Activated CD8-positive, alpha-beta T cell treated with anti-CD3 and anti-CD28 coated beads for 36 hours (primary cell): ENCODE results near the gene LDHB. TPM values are rescaled to one million over a fixed set of nuclear protein-coding genes. Genes with fewer than 3 reads are reported as not detected.
"Not testable (repeated sequence)": the region's sequence is repeated elsewhere in the genome, so short reads cannot be mapped to it uniquely, and the experiment has no call there.

Experiments used
- ATAC-seq: fragments of 200-7000 bp; cut with Tn5 transposase; one replicate; pipeline ENCODE4 v1.10.0; 2021; ENCODE audit warnings: mild to moderate bottlenecking, moderate library complexity
- CTCF ChIA-PET: fragments of 350-600 bp; sonication (Branson Sonifier 250); formaldehyde crosslinking; loops from one replicate; lab custom pipeline; 2021; ENCODE audit warnings: antibody characterized with exemption; lab: Charles Lee
- POLR2A ChIA-PET: fragments of 350-600 bp; sonication (Branson Sonifier 250); formaldehyde crosslinking; loops from one replicate; lab custom pipeline; 2021; ENCODE audit warnings: antibody characterized with exemption; lab: Charles Lee
- DNase-seq: peaks from one replicate; pipeline ENCODE4 v3.0.0-alpha.2; 2020
- H3K27ac Mint-ChIP-seq: one replicate; pipeline ENCODE4 v1.8.0; 2021; ENCODE audit warnings: mild to moderate bottlenecking, mixed read lengths
- H3K27me3 Mint-ChIP-seq: one replicate; pipeline ENCODE4 v1.8.0; 2021; ENCODE audit warnings: mixed read lengths
- H3K36me3 Mint-ChIP-seq: one replicate; pipeline ENCODE4 v1.8.0; 2021; ENCODE audit warnings: low read depth, mixed read lengths
- H3K4me1 Mint-ChIP-seq: one replicate; pipeline ENCODE4 v1.8.0; 2021; ENCODE audit warnings: low read depth, mixed read lengths
- H3K4me3 Mint-ChIP-seq: one replicate; pipeline ENCODE4 v1.8.0; 2021; ENCODE audit warnings: mild to moderate bottlenecking, moderate library complexity, mixed read lengths
- H3K9me3 Mint-ChIP-seq: one replicate; pipeline ENCODE4 v1.8.0; 2021; ENCODE audit warnings: mixed read lengths
- intact Hi-C: fragments of 100-400 bp; cut with micrococcal nuclease; formaldehyde crosslinking; loops from one replicate; pipeline ENCODE4 v1.10.0; 2022
- total RNA-seq, 2 experiments: library from RNA; stranded (reverse); gene quantifications; one replicate each; pipeline ENCODE4 v1.2.3, GENCODE V29; 2021
- TF ChIP-seq, protein P1 (sequence below): fragments of 200-600 bp; IDR thresholded peaks from one replicate; pipeline ENCODE4 v1.8.0; 2022; ENCODE audit warnings: antibody characterized with exemption, mild to moderate bottlenecking

Gene LDHB
- total RNA-seq, 2 experiments from 2014 or later: 2,161 to 2,384 TPM

DNA sequence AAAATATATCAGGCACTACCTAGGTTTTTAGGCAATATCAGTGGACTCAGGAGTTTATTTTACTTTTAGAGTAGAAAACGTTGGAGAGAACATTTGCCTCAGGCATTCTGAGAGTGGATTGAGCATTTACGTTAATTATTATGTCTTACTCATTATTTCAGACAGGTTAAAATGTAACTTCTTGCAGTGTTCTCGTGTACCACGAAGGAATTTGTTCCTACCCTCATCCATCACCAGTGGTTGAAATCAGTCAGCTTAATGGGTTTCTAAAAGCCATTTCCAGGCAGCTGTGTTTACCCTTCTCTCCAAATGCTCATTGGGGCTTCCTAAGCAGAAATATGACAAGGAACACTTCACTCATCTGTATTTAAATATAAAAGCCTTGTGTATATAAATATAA is 9.1 kb upstream of the LDHB start:
- Mint-ChIP-seq H3K9me3 (no peaks in the 10 kb centered on the region), H3K27ac (no peak overlapping the region), H3K4me3 (no peak overlapping the region), H3K4me1 (peaks cover 3% of the 10 kb centered on the region), H3K27me3 (no peaks in the 10 kb centered on the region), H3K36me3 (no peaks in the 10 kb centered on the region)
- CTCF ChIA-PET: interaction anchor here (1.1 to 2.1 kb wide), 2 partner anchors 14 kb away, joined by 3 to 8 read pairs; no protein-coding TSS in a partner anchor
- intact Hi-C loops: no loop called here
- TF ChIP-seq, protein P1, sequence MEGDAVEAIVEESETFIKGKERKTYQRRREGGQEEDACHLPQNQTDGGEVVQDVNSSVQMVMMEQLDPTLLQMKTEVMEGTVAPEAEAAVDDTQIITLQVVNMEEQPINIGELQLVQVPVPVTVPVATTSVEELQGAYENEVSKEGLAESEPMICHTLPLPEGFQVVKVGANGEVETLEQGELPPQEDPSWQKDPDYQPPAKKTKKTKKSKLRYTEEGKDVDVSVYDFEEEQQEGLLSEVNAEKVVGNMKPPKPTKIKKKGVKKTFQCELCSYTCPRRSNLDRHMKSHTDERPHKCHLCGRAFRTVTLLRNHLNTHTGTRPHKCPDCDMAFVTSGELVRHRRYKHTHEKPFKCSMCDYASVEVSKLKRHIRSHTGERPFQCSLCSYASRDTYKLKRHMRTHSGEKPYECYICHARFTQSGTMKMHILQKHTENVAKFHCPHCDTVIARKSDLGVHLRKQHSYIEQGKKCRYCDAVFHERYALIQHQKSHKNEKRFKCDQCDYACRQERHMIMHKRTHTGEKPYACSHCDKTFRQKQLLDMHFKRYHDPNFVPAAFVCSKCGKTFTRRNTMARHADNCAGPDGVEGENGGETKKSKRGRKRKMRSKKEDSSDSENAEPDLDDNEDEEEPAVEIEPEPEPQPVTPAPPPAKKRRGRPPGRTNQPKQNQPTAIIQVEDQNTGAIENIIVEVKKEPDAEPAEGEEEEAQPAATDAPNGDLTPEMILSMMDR: no peak
- no peak for ATAC-seq
- POLR2A ChIA-PET: no interaction called here
- no peak for DNase-seq

DNA sequence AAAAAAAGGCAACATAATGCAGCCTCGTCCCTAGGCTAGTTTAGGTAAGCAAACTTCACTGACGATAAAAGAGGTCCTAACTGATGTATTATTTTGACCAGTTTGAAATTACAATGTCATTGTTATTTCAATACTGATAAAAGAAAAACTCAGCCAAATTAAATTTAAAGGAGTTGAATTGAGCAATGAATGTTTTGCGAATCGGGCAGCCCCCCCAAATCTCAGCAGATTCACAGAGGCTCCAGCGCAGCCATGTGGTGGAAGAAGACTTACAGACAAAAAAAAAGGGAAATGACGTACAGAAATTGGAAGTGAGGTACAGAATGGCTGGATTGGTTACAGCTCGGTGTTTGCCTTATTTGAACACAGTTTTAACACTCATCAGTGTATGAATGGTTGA is 8.2 kb upstream of the LDHB start:
- TF ChIP-seq, protein P1: no peak
- ChIA-PET POLR2A (no interaction called here), CTCF (interaction anchor here (1.1 kb wide), 1 partner anchor 15 kb away, joined by 3 read pairs; no protein-coding TSS in a partner anchor)
- intact Hi-C loops: no loop called here
- H3K27me3 Mint-ChIP-seq: no peaks in the 10 kb centered on the region
- H3K9me3 Mint-ChIP-seq: no peaks in the 10 kb centered on the region
- no peak overlapping the region for H3K4me3 Mint-ChIP-seq
- no peak for ATAC-seq
- H3K27ac Mint-ChIP-seq: no peak overlapping the region
- no peak for DNase-seq
- H3K4me1 Mint-ChIP-seq: peaks cover 3% of the 10 kb centered on the region
- no peaks in the 10 kb centered on the region for H3K36me3 Mint-ChIP-seq

DNA sequence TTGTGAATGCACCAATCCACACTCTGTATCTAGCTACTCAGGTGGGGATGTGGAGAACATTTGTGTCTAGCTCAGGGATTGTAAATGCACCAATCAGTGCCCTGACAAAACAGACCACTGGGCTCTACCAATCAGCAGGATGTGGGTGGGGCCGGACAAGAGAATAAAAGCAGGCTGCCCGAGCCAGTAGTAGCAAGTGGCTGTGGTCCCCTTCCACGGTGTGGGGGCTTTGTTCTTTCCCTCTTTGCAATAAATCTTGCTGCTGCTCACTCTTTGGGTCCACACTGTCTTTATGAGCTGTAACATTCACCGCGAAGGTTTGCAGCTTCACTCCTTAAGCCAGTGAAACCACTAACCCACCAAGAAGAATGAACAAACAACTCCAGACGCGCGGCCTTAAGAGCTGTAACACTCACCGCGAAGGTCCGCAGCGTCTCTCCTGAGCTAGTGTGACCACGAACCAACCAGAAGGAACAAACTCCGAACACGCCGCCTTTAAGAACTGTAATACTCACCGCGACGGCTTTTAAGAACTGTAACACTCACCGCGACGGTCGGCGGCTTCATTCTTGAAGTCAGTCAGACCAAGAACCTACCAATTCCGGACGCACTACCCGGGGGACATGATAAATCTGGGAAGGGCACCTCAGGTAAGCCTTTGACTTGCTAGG is 4.6 kb upstream of the LDHB start:
- H3K36me3 Mint-ChIP-seq: peaks cover 4% of the 10 kb centered on the region
- TF ChIP-seq, protein P1: no peak
- ChIA-PET CTCF (interaction anchor here (1.1 to 3.7 kb wide), 2 partner anchors 8 to 19 kb away, joined by 3 to 25 read pairs; no protein-coding TSS in a partner anchor), POLR2A (no interaction called here)
- no peak overlapping the region for H3K27ac Mint-ChIP-seq
- H3K27me3 Mint-ChIP-seq: no peaks in the 10 kb centered on the region
- H3K9me3 Mint-ChIP-seq: no peaks in the 10 kb centered on the region
- intact Hi-C loops: no loop called here
- no peak overlapping the region for H3K4me3 Mint-ChIP-seq
- no peak for ATAC-seq
- DNase-seq: peak; percentile 20
- H3K4me1 Mint-ChIP-seq: peaks cover 14% of the 10 kb centered on the region

DNA sequence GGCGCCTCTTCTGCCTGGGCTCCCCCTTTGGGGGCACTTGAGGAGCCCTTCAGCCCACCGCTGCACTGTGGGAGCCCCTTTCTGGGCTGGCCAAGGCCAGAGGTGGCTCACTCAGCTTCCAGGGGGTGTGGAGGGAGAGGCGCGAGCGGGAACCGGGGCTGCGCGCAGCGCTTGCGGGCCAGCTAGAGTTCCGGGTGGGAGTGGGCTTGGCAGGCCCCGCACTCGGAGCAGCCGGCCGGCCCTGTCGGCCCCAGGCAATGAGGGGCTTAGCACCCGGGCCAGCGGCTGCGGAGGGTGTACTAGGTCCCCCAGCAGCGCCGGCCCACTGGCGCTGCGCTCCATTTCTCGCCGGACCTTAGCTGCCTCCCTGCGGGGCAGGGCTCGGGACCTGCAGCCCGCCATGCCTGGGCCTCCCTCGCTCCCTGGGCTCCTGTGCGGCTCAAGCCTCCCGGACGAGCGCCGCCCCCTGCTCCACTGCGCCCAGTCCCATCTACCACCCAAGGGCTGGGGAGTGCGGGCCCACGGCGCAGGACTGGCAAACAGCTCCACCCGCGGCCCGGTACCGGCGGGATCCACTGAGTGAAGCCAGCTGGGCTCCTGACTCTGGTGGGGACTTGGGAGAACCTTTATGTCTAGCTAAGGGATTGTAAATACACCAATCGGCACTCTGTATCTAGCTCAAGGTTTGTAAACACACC is 3.9 kb upstream of the LDHB start:
- DNase-seq, intact Hi-C loops, H3K4me3 Mint-ChIP-seq, POLR2A ChIA-PET, H3K9me3 Mint-ChIP-seq, H3K27me3 Mint-ChIP-seq, ATAC-seq, H3K27ac Mint-ChIP-seq: not testable (repeated sequence)
- Mint-ChIP-seq H3K36me3 (peaks cover 10% of the 10 kb centered on the region), H3K4me1 (peaks cover 14% of the 10 kb centered on the region)
- CTCF ChIA-PET: interaction anchor here (1.3 to 3.7 kb wide), 4 partner anchors 11 to 20 kb away, joined by 3 to 25 read pairs (median 6); no protein-coding TSS in a partner anchor

DNA sequence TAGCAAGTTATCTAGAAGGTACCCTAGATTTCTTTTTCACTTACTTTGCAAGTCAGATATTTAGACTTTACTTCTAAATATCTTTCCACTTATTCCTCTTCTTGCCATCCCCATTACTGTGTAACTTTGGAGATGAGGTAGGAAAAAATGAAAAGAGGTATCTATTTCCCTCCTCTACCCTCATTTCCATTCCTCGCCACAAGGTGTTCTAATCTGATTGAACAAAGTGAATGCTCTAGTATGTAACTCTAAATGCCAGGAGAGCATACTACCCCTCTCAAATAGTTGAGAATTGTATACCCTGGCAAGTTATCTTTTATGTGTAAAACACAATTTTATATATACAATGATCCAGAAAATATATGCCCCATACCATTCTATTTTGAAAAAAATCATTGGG is 1.7 kb upstream of the LDHB start:
- H3K9me3 Mint-ChIP-seq: no peaks in the 10 kb centered on the region
- ChIA-PET POLR2A (no interaction called here), CTCF (no interaction called here)
- peaks cover 32% of the 10 kb centered on the region for H3K36me3 Mint-ChIP-seq
- DNase-seq (no peak), ATAC-seq (no peak)
- H3K27me3 Mint-ChIP-seq: no peaks in the 10 kb centered on the region
- no peak overlapping the region for H3K4me3 Mint-ChIP-seq
- H3K27ac Mint-ChIP-seq: no peak overlapping the region
- H3K4me1 Mint-ChIP-seq: peaks cover 28% of the 10 kb centered on the region
- TF ChIP-seq, protein P1: peak; percentile 39
- intact Hi-C loops: loop anchor here (5.0 to 10.0 kb wide), 2 partner anchors 157 to 205 kb away; partner anchors contain the start of genes GOLT1B and RECQL
